HG03108 (cell line): Measurements from ENCODE around the gene ADAMTS20.

ENCODE experiments used
- ATAC-seq: cut with Tn5 transposase; IDR thresholded peaks from one replicate; pipeline ENCODE4 v1.9.1; 2021; ENCODE audit warnings: moderate library complexity; ENCODE audit not compliant: unreplicated experiment

Gene ADAMTS20

DNA sequence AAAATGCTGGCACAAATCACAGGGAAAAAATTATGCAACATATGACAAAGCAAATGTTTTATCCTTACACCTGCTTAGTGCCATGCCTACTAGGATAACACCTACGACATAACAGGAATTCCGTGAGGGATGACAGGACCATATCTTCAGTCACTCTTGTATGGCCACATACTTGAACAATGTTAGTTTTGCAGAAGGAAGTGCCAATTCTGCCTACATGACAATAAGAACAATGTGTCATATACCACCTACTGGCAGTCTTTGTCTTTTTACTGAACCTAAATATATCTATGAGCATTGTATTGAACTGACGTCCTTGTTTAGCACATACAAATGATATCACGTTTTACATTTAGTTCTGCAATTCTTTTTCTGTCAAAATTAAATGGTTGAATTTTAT lies 234.0 kb downstream of the ADAMTS20 start:
- ATAC-seq: no peak

DNA sequence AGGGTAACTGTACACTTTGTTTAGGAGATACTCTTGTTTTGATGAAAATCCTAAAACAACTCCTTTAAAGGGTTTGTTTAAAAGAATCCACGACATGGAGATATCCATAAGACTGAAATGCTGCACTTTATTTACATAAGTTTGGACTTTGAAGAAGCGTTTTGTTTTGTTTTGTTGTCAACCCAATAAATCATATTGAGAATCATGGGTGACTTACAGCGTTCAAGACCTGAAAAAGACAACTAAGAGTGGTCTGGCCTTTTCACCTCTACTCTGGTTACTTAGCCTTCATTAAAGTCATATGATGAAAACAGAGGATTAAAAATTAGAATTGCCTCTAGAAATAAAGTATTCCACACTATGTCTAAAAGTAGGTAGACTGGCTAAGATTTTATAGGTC lies 234.8 kb downstream of the ADAMTS20 start:
- ATAC-seq: no peak

DNA sequence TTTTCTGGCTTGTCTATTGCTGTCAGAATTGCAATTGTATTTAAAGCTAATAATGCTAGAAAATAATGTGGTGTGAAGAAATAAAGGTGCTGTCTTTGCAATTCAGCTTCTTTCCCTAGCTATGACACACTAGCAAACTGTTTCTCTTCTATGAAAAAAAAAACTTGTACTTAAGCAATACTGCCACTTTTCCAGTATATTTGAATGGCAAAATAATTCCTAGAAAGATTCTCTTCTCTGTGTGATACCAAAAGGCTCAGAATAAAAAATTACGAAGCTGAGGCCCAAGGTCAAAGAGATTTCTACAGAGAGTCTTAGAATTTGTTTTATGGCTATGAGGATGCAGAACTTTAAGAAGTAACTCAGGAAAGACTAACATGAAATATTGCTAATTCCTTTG lies 235.5 kb downstream of the ADAMTS20 start:
- no peak for ATAC-seq

DNA sequence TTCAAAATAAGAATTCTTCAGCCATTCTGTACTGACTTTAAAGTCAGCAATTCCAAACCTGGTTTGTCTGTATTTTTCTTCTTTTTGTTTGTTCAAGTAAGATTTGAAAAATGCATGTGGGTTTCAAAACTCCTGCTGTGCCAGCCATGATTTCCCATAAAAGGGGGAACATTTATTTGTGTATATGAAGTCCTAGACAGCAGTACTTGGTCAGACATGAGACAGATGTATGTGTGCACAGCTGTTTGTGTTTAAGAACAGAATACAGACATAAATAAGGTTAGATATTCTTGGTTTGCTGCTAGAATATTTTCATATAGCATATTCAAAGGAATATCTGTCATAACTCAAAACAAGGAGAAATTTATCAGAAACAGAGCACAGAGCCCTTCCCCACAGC lies 236.0 kb downstream of the ADAMTS20 start:
- ATAC-seq: no peak

DNA sequence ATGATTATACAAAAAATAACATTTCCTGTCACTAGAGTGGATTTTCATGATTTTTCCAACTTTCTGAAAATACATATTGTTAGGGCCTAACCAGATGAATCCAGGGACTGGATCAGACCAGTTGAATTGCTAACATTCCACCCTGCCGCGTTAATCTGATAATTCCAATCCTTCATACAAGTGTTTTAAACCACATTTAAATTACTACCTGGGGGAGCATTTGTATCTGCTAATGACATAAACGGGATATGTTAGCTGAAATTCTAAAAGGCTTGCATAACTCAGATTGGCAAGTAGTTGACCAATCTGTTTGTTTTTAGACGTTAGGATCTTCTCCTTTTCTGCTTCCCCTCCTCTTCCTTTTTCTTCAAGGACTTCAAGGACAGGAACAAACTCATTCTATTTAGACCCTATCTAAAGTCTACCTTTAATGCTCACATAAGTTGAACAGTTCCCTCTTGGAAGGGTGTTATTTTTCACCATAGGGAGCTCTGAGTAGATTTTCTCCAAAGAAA lies 239.0 kb downstream of the ADAMTS20 start:
- no peak for ATAC-seq

DNA sequence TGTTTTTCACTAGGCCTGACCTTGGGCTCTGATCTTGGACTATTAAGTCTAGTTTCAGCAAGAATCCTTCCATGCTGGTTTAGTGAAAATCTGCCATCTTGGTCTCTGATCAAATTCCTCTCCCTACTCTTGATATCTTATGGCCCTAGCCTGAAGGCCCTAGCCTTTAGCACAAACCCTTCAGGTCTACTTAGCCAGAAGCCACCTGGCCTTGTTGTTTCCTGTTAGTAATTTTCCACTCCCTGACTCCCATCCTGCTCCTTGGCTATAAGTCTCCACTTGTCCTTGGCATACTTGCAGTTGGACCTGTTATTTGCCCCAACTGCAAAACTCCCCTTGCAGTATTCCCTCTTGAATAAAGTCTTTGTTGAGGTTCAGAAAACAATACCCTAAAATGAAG lies 241.4 kb downstream of the ADAMTS20 start:
- no peak for ATAC-seq

DNA sequence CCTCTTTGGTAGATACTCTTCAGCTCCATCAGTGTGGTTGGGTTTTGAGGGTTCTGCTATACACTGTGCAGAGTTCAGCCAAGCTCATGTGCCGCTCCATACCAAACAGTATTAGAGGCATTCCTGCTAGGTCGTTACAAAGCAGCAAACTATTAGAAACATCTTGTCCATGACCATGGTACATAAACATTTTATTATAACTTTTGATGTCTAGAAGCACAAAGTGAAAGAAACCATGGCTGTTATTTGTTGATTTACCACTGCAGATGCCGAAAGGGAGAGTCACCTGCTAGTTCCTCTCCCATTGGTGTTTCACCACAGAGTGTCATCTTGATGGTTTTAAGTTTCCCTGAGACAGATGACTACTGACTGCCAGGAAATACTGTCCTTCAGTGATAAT lies 242.0 kb downstream of the ADAMTS20 start:
- no peak for ATAC-seq

DNA sequence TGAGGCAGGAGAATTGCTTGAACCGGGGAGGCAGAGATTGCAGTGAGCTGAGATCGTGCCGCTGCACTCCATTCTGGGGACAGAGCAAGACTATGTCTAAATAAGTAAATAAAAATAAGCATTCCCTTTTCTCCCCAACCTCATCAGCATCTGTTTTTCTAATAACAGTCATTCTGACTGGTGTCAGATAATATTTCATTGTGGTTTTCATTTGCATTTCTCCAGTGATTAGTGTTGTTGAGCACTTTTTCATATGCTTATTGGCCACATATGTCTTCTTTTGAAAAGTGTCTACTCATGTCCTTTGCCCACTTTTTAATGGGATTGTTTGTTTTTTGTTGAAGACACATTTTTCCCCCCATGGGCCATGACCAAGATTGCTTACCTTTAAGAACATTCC lies 243.2 kb downstream of the ADAMTS20 start:
- ATAC-seq: no peak

DNA sequence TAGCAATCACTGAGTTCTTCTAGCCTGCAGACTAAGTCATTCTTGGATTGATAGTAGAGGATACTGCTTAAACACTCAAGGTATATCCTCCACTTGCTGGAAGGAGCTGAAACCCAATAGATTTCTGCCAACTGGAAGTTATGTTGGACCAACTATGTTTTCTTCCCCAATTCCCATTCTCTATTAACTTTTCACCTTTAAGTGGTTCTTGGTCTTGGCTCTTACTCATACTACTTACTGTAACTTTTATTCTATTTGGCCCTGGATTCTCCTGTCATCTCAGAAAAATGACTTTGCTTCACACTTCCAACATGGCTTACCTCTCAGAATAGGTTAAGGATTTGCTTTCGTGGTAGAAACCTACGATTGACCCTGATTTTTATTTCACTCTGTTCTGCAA lies 244.9 kb downstream of the ADAMTS20 start:
- no peak for ATAC-seq

DNA sequence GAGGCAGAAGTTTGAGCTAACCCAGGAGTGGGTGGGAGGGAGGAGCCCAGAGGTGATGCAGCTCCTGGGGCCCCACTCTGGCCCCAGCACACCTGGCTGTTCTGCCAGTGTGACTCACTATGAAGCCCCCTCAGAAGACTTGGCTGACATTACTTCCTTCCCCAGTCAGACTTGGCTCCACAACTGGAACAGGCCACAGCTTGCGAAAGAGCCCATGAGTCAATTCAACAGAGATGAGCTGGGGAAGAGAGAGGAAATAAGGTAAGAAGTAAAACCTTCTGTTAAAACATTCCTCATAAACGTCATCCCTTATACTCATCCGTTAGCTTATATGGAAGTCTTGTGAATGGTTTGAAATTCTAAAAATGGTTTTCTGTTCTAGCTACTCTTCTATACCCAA lies 245.9 kb downstream of the ADAMTS20 start:
- ATAC-seq: no peak

DNA sequence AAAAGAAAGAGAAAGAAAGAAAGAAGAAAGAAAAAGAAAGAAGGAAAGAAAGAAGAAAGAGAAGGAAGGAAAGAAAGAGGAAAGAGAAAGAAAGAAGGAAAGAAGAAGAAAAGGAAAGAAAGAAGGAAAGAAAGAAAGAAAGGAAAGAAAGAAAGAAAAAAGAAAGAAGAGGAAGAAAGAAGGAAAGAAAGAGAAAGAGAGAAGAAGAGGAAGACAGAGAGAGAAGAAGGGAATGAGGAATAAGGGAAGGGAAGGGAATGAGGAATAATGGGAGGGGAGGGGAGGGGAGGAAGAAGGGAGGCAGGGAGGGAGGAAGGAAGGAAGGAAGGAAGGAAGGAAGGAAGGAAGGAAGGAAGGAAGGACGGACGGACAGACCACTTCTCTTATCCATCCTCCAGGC lies 246.9 kb downstream of the ADAMTS20 start:
- ATAC-seq: no peak
